WTC11 (cell line): ENCODE measurements around the gene KPNA4.

Source experiments
- CTCF ChIP-seq: fragments of 200-600 bp; IDR thresholded peaks from 2 replicates; pipeline ENCODE4 v1.8.0; 2022; ENCODE audit warnings: antibody characterized with exemption
- KAT7 ChIP-seq: sonication (generic); formaldehyde crosslinking; IDR thresholded peaks from 2 replicates; pipeline ENCODE4 v1.8.1; 2023; ENCODE audit warnings: missing genetic modification reagents, mild to moderate bottlenecking, borderline replicate concordance
- TF ChIP-seq, protein P1 (sequence below): sonication (generic); formaldehyde crosslinking; IDR thresholded peaks from 2 replicates; pipeline ENCODE4 v1.8.0; 2022; ENCODE audit warnings: mild to moderate bottlenecking, missing genetic modification reagents

- TF ChIP-seq CTCF (no peak), KAT7 (CRISPR knock-in tag) (peak; percentile 84)
- TF ChIP-seq, protein P1, sequence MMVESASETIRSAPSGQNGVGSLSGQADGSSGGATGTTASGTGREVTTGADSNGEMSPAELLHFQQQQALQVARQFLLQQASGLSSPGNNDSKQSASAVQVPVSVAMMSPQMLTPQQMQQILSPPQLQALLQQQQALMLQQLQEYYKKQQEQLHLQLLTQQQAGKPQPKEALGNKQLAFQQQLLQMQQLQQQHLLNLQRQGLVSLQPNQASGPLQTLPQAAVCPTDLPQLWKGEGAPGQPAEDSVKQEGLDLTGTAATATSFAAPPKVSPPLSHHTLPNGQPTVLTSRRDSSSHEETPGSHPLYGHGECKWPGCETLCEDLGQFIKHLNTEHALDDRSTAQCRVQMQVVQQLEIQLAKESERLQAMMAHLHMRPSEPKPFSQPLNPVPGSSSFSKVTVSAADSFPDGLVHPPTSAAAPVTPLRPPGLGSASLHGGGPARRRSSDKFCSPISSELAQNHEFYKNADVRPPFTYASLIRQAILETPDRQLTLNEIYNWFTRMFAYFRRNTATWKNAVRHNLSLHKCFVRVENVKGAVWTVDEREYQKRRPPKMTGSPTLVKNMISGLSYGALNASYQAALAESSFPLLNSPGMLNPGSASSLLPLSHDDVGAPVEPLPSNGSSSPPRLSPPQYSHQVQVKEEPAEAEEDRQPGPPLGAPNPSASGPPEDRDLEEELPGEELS (CRISPR knock-in tag), result peak; percentile 91
These were observed 115.5 kb downstream of the KPNA4 start, which contains the start of gene TRIM59 for GRCh38 chr3:160449636-160450598.
